ENCODE measurements around the gene GRB2.
"Not testable (repeated sequence)": the region's sequence is repeated elsewhere in the genome, so short reads cannot be mapped to it uniquely, and the experiment has no call there.

Gene GRB2

GRCh38 chr17:75384751-75385150 lies 20.7 kb downstream of the GRB2 start:
- DNase-seq = no peak

GRCh38 chr17:75383842-75384195 lies 21.7 kb downstream of the GRB2 start:
- no peak for DNase-seq

- DNase-seq = no peak
Observed at GRCh38 chr17:75380750-75381149, 24.7 kb downstream of the GRB2 start.

GRCh38 chr17:75380315-75380714 lies 25.2 kb downstream of the GRB2 start:
- no peak for DNase-seq

GRCh38 chr17:75379426-75379825 lies 26.1 kb downstream of the GRB2 start:
- peak in 1 of 2 donors; percentile 3 for DNase-seq

- DNase-seq = no peak
Observed at GRCh38 chr17:75373280-75373679, 32.2 kb downstream of the GRB2 start.

DNA sequence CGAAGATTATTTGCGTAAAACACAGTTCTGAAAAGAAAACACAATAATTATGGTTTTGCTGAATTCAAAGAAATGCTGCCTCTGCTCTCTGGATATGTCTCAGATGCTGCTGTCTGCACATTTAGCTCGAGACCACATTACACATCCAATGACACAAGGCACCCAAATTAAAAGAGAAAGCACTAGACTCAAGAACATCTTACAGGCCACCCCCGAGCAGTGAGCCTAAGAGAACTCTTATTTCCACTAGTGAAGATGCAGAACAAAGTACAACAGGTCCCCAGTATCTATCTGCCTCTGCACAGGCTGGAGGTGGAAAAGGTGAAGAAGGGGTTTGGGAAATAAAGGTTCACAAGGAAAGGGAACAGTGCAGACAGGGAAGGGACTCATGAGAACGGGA lies 33.5 kb downstream of the GRB2 start:
- no peak for DNase-seq

- DNase-seq = no peak
Observed at GRCh38 chr17:75371339-75371738, 34.1 kb downstream of the GRB2 start.

- DNase-seq = no peak
Observed at GRCh38 chr17:75370286-75370915, 35.1 kb downstream of the GRB2 start.

DNA sequence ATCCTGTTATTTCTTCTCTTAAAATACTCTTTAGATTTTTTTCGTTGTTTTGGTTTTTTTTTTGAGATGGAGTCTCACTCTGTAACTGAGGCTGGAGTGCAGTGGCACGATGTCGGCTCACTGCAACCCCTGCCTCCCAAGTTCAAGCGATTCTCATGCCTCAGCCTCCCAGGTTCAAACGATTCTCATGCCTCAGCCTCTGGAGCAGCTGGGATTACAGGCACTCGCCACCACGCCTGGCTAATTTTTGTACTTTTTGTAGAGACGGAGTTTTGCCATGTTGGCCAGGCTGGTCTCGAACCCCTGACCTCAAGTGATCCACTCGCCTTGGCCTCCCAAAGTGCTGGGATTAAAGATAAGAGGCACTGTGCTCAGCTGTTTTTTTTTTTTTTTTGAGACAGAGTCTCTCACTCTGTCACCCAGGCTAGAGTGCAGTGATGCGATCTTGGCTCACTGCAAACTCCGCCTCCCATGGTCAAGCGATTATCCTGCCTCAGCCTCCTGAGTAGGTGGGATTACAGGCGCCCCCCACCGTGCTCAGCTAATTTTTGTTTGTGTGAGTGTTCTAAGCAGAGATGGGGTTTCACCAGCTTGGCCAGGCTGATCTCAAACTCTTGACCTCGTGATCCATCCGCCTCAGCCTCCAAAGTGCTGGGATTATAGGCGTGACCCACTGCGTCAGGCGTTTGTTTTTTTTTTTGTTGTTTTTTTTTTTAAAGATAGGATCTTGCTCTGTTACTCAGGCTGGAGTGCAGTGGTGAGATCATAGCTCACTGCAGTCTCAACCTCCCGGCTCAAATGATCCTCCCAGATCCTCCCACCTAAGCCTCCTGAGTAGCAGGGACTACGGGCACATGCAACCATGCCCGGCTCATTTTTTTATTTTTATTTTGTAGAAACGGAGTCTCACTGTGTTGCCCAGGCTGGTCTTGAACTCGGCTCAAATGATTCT lies 37.4 kb downstream of the GRB2 start:
- not testable (repeated sequence) for DNase-seq

DNA sequence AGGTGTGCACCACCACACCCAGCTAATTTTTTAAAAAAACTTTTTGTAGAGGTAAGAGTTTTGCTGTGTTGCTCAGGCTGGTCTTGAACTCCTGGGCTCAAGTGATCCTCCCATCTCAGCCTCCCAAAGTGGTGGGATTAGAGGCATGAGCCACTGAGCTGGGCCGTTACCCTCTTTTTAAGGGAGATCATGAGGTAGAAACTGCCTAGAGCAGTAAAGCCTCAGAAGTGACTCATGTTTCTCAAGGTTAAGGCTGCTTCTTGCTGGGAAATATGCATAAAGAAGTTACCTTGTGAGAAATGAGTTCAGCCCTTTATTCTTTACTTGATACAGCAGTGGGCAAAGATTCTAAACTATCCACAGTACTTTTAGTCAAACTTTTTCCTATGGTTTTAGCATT lies 38.2 kb downstream of the GRB2 start:
- no peak for DNase-seq

- no peak for DNase-seq
Observed at GRCh38 chr17:75366432-75366831, 39.0 kb downstream of the GRB2 start.

DNA sequence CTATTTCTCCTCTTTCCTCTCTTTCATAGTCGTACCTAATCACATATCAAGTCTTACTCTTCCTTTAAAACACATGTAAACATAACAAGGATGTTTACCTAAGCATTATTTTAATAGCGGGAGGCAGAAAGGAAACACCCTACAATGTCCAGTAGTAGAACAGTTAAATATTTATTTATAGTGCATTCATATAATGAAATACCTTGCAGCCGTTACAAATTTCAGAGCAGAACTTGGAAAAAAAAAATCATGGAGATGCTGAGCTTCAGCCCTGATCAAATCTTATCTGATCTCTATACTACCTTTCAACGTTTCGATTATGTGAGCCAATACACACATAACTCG lies 39.6 kb downstream of the GRB2 start:
- DNase-seq = no peak

DNA sequence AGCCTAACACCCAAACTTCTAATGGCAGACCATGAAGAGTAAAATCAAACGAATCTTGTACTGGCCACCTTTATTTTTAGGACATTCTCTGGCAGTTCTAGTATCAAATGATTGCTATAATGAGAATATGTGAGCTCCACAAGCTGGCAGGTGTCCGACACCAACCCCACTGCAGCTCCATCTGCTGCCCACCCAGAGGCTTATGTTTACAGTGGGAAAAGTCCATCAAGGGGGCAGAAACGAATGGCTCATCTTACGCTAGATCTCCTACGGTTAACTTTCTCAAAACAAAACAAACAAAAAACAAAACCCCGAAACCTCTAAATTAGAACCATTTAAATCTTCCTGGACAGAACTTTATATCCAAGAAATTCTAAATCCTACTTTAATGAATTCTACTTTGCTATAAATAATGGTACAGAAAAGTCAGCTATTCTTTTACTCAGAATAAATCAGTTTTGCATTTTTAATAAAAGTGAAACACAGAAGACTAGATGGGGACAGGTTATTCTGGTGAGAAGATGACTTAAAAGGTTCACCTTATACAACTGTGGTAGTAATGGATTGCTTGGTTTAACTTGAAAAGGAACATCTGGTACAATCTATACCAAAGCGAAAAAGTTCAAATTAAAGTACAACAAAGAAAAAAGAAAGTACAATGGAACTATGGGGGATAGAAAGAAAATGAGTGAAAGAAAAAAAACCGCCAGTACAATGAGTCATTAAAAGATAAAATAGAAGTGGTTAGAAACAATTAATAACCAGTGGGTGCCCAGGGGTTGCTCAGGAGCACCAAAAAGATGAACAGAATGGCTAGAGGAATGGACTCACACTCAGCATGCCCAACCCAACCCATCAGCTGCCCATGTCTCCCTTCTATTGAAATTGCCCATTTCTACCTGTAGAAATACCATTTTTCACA lies 40.2 kb downstream of the GRB2 start:
- DNase-seq = no peak

DNA sequence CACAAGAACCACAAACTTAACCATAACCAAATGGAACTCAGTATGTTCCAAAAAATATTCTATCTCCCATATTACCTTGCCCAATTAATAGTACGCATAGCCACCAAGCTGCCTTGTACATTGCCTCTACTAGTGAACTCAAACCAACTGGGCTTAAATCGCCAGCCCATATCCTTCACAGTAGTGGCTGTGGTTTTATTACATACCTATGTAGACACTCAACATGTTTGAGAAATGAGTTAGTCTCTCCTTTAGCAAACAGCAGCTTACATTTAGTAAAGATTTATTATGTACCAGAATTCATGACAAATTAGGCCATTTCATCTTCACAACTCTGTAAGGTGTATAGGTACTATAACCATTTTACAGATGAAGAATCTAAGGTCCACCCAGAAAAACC lies 41.4 kb downstream of the GRB2 start:
- DNase-seq = no peak

GRCh38 chr17:75361996-75362395 lies 43.5 kb downstream of the GRB2 start:
- DNase-seq = no peak

DNA sequence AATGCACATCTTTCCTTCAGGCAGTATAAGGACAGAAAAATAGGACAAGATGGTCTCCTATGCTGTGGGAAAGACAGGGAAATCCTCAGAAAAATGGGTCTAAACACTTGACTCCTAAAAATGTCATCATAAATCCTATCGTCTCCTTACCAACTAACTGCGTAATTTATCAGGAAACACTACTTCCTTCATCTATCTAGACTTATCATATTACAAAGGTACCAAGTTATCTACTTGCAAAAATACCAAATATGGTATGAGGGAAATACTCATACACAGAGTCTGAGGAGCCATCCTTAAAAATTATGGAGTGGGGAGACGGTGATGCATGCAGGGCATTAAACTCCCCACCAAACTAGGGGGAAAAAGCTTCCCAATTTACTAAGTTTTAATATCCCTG lies 44.1 kb downstream of the GRB2 start:
- no peak for DNase-seq

DNA sequence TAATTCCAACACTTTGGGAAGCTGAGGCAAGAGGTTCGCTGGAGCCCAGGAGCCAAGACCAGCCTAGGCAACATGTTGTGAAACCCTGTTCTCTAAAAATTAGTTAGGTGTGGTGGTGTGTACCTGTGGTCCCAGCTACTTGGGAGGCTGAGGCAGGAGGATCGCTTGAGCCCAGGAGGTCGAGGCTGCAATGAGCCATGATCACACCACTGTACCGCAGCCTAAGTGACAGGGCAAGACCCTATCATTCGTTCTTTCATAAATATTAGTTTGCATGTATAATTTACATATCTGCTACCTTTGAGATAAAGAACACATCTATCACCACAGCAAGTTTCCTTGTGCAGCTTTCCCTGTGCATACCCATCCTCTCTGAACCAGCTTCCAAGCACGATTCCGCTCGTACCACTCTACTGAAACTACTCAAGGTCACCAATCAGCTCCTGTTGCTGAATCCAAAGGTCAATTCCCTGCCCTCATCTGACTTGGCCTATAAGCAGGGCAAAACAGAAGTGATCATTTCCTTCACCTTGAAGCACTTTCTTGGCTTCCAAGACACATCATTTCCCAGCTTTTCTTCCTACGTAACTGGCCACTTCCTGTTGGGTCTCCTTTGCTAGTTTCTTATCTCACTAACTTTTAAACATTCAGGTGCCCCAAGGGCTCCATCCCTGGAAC lies 49.1 kb downstream of the GRB2 start:
- no peak for DNase-seq

DNA sequence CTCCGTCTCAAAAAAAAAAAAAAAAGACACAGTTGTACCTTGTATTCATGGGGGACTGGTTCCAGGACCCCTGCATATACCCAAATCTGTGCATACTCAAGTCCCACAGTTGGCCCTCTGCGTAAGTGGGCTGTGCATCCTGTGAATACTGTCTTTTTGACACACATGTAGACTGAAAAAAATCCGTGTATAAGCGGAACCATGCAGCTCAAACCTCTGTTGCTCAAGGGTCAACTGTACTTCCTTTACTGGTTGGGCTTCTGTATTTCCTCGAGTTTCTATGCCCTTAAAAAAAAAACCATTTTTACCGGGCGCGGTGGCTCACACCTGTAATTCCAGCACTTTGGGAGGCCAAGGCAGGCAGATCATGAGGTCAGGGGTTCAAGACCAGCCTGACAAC lies 52.3 kb downstream of the GRB2 start:
- DNase-seq = no peak

DNA sequence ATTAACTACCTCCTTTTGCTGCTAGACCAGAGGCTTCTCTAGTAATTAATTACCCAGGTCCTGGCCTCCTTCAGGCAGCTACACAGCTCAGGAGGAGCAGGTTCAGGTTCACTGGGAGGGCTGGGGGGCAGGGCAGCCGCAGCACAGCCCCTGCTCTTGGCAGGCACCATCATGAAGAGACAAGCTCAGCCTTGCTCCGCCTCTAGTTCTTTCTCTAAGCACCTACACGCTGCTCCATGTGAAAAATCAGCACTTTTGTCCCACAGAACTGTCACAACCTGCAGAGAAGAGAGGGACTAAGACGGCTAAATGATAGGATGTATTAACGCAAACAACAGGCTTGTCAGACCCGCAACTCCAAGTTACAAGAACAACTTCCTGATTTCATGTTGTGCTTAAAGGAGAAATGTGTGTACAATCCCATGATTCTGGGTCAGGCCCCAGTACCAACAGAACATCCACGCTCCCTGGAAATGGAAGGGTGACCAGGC lies 53.4 kb downstream of the GRB2 start:
- no peak for DNase-seq

DNA sequence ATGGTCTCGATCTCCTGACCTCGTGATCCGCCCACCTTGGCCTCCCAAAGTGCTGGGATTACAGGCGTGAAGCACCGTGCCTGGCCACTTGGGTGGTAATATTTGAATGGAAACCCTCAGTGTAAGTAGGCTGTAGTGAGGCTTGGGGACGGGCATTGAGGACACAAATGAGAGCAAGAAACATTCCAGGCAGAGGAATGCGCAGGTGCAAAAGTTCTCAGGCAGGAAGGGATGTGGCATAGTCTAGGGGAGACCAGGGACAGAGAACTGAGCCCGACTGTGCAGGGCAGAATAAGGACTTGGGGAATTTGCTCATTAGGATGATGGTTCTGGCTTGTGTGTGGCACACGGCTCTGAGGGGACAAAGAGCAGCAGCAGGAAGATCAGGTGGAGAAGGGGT lies 54.8 kb downstream of the GRB2 start:
- DNase-seq = no peak

DNA sequence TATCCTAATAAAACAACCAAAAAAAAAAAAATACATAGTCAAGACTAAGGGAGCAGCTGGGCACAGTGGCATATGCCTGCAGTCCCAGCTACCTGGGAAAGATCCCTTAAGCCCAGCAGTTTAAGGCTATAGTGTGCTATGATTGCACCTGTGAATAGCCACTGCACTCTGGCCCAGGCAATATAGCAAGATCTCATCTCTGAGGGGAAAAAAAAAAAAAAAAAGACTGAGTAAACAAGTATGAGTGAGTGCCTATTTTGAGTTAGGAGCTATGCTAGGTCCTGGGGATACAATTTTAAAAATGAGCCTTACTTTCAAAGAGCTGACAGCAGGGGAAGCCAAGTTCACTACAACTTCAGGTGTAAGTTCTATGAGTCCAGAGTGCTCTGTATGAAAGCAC lies 55.4 kb downstream of the GRB2 start:
- no peak for DNase-seq

DNA sequence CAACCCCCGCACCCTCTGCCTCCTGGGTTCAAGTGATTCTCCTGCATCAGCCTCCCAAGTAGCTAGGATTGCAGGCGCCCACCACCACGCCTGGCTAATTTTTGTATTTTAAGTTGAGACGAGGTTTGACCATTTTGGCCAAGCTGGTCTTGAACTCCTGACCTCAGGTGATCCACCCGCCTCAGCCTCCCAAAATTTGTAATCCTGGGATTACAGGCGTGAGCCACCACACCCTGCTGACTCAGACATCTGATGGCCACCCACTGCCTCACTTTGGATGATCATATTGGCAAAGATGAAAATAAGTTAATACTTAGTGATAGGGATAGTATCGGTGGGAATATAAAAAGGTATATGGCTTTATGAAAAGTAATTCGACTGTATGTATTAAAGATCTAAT lies 55.9 kb downstream of the GRB2 start:
- no peak for DNase-seq

Measured in bone marrow (tissue), 2 donors.